Measurements from ENCODE around the gene DENR.
"Not testable (repeated sequence)": the region's sequence is repeated elsewhere in the genome, so short reads cannot be mapped to it uniquely, and the experiment has no call there.

Gene DENR

GRCh38 chr12:122732611-122733010, 20.0 kb upstream of the DENR start:
- H3K4me3 ChIP-seq (ENCODE audit: low read depth, low read length), result no peak overlapping the region
- TF ChIP-seq, protein P1, sequence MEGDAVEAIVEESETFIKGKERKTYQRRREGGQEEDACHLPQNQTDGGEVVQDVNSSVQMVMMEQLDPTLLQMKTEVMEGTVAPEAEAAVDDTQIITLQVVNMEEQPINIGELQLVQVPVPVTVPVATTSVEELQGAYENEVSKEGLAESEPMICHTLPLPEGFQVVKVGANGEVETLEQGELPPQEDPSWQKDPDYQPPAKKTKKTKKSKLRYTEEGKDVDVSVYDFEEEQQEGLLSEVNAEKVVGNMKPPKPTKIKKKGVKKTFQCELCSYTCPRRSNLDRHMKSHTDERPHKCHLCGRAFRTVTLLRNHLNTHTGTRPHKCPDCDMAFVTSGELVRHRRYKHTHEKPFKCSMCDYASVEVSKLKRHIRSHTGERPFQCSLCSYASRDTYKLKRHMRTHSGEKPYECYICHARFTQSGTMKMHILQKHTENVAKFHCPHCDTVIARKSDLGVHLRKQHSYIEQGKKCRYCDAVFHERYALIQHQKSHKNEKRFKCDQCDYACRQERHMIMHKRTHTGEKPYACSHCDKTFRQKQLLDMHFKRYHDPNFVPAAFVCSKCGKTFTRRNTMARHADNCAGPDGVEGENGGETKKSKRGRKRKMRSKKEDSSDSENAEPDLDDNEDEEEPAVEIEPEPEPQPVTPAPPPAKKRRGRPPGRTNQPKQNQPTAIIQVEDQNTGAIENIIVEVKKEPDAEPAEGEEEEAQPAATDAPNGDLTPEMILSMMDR (IDR thresholded peaks at IDR 0.05; ENCODE audit: low read depth, low read length), result no peak

- no peak overlapping the region for H3K4me3 ChIP-seq (ENCODE audit: low read depth, low read length)
- TF ChIP-seq, protein P1 (IDR thresholded peaks at IDR 0.05; ENCODE audit: low read depth, low read length), result no peak
Measured at GRCh38 chr12:122738571-122738970, 14.1 kb upstream of the DENR start.

DNA sequence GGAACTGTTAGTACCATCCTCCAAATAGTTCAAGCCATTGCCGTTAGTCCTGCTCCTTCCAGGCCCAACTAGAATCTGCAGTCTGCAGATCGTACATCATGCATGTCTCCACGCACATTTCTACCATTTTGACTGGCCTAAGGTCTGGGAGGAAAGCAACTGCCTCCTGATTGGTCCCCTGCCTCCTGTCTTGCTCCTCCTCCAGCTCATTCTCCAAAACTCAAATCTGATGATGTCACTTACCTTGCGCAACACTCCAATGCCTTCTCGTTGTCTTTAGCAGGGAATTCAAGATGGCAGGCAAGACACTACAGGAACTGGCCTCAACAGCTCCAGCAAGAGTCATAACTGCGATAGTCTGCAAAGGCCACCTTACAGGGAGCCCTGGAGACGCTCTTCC, 12.3 kb upstream of the DENR start:
- TF ChIP-seq, protein P1 (IDR thresholded peaks at IDR 0.05; ENCODE audit: low read depth, low read length), result no peak
- H3K4me3 ChIP-seq (ENCODE audit: low read depth, low read length), result no peak overlapping the region

- no peak overlapping the region for H3K4me3 ChIP-seq (ENCODE audit: low read depth, low read length)
- TF ChIP-seq, protein P1 (IDR thresholded peaks at IDR 0.05; ENCODE audit: low read depth, low read length), result no peak
Measured at GRCh38 chr12:122743895-122744525, 8.6 kb upstream of the DENR start.

DNA sequence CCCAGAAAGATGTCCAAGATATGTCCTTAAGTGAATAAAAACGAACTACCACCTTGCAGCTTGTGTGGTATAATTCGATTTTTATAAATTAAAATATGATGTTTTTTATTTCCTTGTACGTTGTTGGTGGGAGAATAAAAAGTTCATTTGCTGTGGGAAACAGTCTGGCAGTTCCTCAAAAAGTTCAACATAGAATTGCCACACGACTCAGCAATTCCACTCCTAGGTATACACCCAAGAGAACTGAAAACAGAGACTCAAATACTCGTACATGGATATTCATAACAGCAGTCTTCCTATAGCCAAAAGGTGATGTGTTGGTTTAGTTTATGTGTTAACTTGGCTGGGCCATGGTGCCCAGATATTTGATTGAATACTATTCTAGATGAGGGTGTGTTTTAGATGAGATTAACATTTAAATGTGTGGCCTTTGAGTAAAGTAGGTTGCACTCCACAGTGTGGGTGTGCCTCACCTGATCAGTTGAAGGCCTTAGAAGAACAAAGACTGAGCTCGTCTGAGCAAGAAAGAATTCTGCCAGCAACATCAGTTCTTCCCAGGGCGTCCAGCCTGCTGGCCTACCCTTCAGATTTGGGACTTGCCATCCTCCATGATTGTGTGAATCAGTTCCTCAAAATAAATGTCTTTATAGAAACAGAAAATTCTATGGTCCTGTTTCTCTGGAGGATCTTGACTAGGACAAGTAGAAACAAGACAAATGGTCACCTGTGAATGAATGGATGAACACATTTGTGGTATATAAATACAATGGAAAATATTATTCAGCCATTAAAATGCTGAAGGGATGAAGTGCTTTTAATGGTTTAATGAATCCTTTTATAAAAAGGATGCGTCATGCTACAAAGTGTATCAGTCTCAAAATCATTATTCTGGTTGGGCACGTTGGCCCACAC, 5.1 kb upstream of the DENR start:
- TF ChIP-seq, protein P1 (IDR thresholded peaks at IDR 0.05; ENCODE audit: low read depth, low read length), result no peak
- no peak overlapping the region for H3K4me3 ChIP-seq (ENCODE audit: low read depth, low read length)

DNA sequence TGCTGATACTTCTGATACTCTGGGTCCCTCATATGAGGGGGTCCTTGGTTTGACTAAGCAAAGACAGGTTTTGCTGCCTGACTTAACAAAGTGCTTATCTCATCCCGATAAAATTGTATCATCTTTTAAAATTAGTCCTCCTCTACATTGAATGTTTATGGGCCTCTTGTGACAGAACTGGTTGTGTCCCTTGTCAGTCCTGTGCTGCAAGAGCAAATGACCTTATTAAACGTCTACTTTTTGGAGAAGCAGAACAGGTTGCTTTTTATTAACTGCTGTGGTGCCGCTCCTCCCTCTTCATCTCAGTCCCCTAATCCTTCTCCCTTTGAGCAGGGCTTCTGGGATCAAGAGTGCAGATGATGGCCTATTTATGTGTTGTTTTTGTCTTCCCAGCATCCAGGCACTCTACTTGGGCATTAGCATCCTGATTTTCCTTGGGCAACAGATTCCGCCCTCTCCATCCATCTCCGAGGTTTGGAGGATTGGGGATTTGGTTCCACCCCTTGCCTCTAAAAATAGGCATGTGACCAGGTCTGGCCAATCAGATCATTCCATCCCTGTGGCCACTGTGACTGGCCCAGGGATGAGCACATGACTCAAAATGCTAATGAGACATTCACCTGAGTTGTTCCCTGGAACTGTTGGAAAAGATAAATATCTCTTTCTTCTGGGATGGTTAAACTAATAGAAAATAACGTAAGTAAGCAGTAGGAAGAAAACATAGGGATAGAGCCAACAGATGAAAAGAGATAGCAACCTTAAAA, 2.9 kb upstream of the DENR start:
- TF ChIP-seq, protein P1 (IDR thresholded peaks at IDR 0.05; ENCODE audit: low read depth, low read length), result no peak
- H3K4me3 ChIP-seq (ENCODE audit: low read depth, low read length), result no peak overlapping the region

- not testable (repeated sequence) for H3K4me3 ChIP-seq (ENCODE audit: low read depth, low read length)
Measured at GRCh38 chr12:122750781-122751515, 1.7 kb upstream of the DENR start.

Data from WI38 (cell line).